ENCODE measurements around the gene TXNDC5. TPM values are rescaled to one million over a fixed set of nuclear protein-coding genes. Genes with fewer than 3 reads are reported as not detected.

Gene TXNDC5
- total and polyA plus RNA-seq, 4 donors = 50.2 to 273 (median 160) TPM

DNA sequence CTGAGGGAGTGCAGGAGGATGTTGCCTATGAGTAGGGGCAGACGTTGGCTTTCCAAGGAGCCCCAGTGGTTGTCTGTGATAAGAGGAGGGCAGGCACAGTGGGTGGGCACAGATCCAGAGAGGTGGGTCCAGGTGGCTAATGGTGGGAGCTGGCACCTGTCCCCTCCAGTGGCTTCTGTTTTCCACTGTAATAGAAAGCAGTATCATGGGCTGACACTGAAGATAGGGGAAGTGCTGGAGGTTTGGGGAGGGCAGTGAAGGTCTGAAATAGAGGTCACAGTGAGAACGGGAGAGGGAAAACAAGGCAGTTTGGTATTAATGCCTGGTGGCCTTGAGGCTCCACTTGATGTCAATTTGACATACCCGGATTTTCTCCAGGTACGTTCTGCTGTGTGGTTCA is 10.5 kb upstream of the TXNDC5 start:
- no peaks in the 10 kb centered on the region for H3K27me3 ChIP-seq (ENCODE audit: control insufficient read depth in 4 of 4, insufficient read depth in 4 of 4, low read length in 3 of 4)
- no peak overlapping the region for H3K27ac ChIP-seq (ENCODE audit: low read depth in 1 of 2, low read length in 2 of 2)
- no peak overlapping the region for H3K9ac ChIP-seq (ENCODE audit: low read depth in 1 of 2, low read length in 2 of 2)
- H3K9me3 ChIP-seq (ENCODE audit: control insufficient read depth in 4 of 4, low read length in 3 of 4) = peaks cover 0 to 4% (median 1%) of the 10 kb centered on the region in 4 donors
- 77% methylated on average over 4 of the region's 4 CpGs for WGBS
- TF ChIP-seq RAD21 (IDR thresholded peaks at IDR 0.05) (no peak), ZBTB33 (IDR thresholded peaks at IDR 0.05) (no peak), SP1 (IDR thresholded peaks at IDR 0.05) (no peak), EGR1 (IDR thresholded peaks at IDR 0.05; ENCODE audit: low read depth in 2 of 2) (no peak), NR2F2 (IDR thresholded peaks at IDR 0.05) (no peak), HNF4G (IDR thresholded peaks at IDR 0.05) (no peak), GABPA (IDR thresholded peaks at IDR 0.05 in 1 of 2, conservative IDR thresholded peaks at IDR 0.05 in 1 of 2) (no peak), REST (IDR thresholded peaks at IDR 0.05) (no peak), ATF3 (IDR thresholded peaks at IDR 0.05) (no peak), FOXA2 (IDR thresholded peaks at IDR 0.05) (no peak), TAF1 (conservative IDR thresholded peaks at IDR 0.05) (no peak), HNF4A (conservative IDR thresholded peaks at IDR 0.05) (no peak), FOXA1 (IDR thresholded peaks at IDR 0.05) (no peak), RXRA (IDR thresholded peaks at IDR 0.05) (no peak), JUND (IDR thresholded peaks at IDR 0.05) (no peak)
- TF ChIP-seq, protein P1, sequence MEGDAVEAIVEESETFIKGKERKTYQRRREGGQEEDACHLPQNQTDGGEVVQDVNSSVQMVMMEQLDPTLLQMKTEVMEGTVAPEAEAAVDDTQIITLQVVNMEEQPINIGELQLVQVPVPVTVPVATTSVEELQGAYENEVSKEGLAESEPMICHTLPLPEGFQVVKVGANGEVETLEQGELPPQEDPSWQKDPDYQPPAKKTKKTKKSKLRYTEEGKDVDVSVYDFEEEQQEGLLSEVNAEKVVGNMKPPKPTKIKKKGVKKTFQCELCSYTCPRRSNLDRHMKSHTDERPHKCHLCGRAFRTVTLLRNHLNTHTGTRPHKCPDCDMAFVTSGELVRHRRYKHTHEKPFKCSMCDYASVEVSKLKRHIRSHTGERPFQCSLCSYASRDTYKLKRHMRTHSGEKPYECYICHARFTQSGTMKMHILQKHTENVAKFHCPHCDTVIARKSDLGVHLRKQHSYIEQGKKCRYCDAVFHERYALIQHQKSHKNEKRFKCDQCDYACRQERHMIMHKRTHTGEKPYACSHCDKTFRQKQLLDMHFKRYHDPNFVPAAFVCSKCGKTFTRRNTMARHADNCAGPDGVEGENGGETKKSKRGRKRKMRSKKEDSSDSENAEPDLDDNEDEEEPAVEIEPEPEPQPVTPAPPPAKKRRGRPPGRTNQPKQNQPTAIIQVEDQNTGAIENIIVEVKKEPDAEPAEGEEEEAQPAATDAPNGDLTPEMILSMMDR (IDR thresholded peaks at IDR 0.05; ENCODE audit: low read depth, low read length, missing input control) = no peak
- TF ChIP-seq, protein P2, sequence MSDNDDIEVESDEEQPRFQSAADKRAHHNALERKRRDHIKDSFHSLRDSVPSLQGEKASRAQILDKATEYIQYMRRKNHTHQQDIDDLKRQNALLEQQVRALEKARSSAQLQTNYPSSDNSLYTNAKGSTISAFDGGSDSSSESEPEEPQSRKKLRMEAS (IDR thresholded peaks at IDR 0.05) = no peak
- H3K36me3 ChIP-seq (ENCODE audit: control insufficient read depth in 4 of 4, insufficient read depth in 3 of 4, low read depth in 1 of 4, low read length in 3 of 4) = no peaks in the 10 kb centered on the region
- H3K4me3 ChIP-seq (ENCODE audit: low read depth in 1 of 3, low read length in 3 of 3) = no peak overlapping the region
- DNase-seq (ENCODE audit: low spot score) = no peak
- no peaks in the 10 kb centered on the region for H3K4me1 ChIP-seq (ENCODE audit: control insufficient read depth in 4 of 4, insufficient read depth in 4 of 4, low read length in 3 of 4)

GRCh38 chr6:7920425-7920824 is 9.8 kb upstream of the TXNDC5 start:
- no peaks in the 10 kb centered on the region for H3K4me1 ChIP-seq (ENCODE audit: control insufficient read depth in 4 of 4, insufficient read depth in 4 of 4, low read length in 3 of 4)
- no peak overlapping the region for H3K4me3 ChIP-seq (ENCODE audit: low read depth in 1 of 3, low read length in 3 of 3)
- DNase-seq (ENCODE audit: low spot score) = no peak
- 78% methylated on average over 2 of the region's 2 CpGs for WGBS
- peaks cover 0 to 4% (median 1%) of the 10 kb centered on the region in 4 donors for H3K9me3 ChIP-seq (ENCODE audit: control insufficient read depth in 4 of 4, low read length in 3 of 4)
- no peaks in the 10 kb centered on the region for H3K36me3 ChIP-seq (ENCODE audit: control insufficient read depth in 4 of 4, insufficient read depth in 3 of 4, low read depth in 1 of 4, low read length in 3 of 4)
- H3K27me3 ChIP-seq (ENCODE audit: control insufficient read depth in 4 of 4, insufficient read depth in 4 of 4, low read length in 3 of 4) = no peaks in the 10 kb centered on the region
- H3K27ac ChIP-seq (ENCODE audit: low read depth in 1 of 2, low read length in 2 of 2) = no peak overlapping the region
- no peak overlapping the region for H3K9ac ChIP-seq (ENCODE audit: low read depth in 1 of 2, low read length in 2 of 2)
- TF ChIP-seq, protein P2 (IDR thresholded peaks at IDR 0.05) = no peak
- TF ChIP-seq TAF1 (conservative IDR thresholded peaks at IDR 0.05) (no peak), HNF4A (conservative IDR thresholded peaks at IDR 0.05) (no peak), RAD21 (IDR thresholded peaks at IDR 0.05) (no peak), REST (IDR thresholded peaks at IDR 0.05) (no peak), GABPA (IDR thresholded peaks at IDR 0.05 in 1 of 2, conservative IDR thresholded peaks at IDR 0.05 in 1 of 2) (no peak), NR2F2 (IDR thresholded peaks at IDR 0.05) (no peak), HNF4G (IDR thresholded peaks at IDR 0.05) (no peak), RXRA (IDR thresholded peaks at IDR 0.05) (no peak), YY1 (IDR thresholded peaks at IDR 0.05) (no peak)
- TF ChIP-seq, protein P1 (IDR thresholded peaks at IDR 0.05; ENCODE audit: low read depth, low read length, missing input control) = no peak

Data from liver (tissue), 9 donors.